Colonic mucosa (tissue), 4 donors: ENCODE results near the gene RTN4IP1. TPM values are rescaled to one million over a fixed set of nuclear protein-coding genes. Genes with fewer than 3 reads are reported as not detected.
"Not testable (repeated sequence)": the region's sequence is repeated elsewhere in the genome, so short reads cannot be mapped to it uniquely, and the experiment has no call there.

Experiments used
- DNase-seq: peaks from one replicate; pipeline ENCODE4 v3.0.0-alpha.2; 2020
- H3K27ac ChIP-seq: fragments of 200-600 bp; one replicate; pipeline ENCODE4 v1.8.0; 2021
- H3K27me3 ChIP-seq: fragments of 200-600 bp; one replicate; pipeline ENCODE4 v1.8.0; 2021
- H3K36me3 ChIP-seq: fragments of 200-600 bp; one replicate; pipeline ENCODE4 v1.8.0; 2021
- H3K4me1 ChIP-seq: fragments of 200-600 bp; one replicate; pipeline ENCODE4 v1.8.0; 2021; ENCODE audit warnings: mild to moderate bottlenecking
- H3K4me3 ChIP-seq: fragments of 200-600 bp; one replicate; pipeline ENCODE4 v1.8.0; 2021
- H3K9ac ChIP-seq, 2 donors: one replicate each; pipeline ENCODE4 v1.7.0; 2013; ENCODE audit warnings: control low read depth in 2 of 2, low read depth in 2 of 2, low read length in 2 of 2
- H3K9me3 ChIP-seq: fragments of 200-600 bp; one replicate; pipeline ENCODE4 v1.8.0; 2021
- intact Hi-C: fragments of 100-400 bp; cut with DNase I; formaldehyde crosslinking; loops from one replicate; pipeline ENCODE4 v1.14.1; 2022
- total RNA-seq, 2 donors: library from RNA; stranded (reverse); fragmentation: NEBNext Ultra II Directional in 1 of 2; extraction: Animal tissue kit (Norgen Biotek cat#: 25700) in 1 of 2; gene quantifications; one replicate each; pipeline ENCODE4 v1.2.1, GENCODE V29; 2021
- TF ChIP-seq, protein P1 (sequence below): fragments of 200-600 bp; IDR thresholded peaks from one replicate; pipeline ENCODE4 v1.8.0; 2022; ENCODE audit warnings: antibody characterized with exemption, mild to moderate bottlenecking
- donor health status: healthy.
- donor health status: DM: no; HTN: no; CAD: no.
- donor health status: DM: no; HTN: no; CAD: no.

RTN4IP1 gene
- total RNA-seq, 2 donors from 2014 or later, result 12.2 to 18.5 TPM

DNA sequence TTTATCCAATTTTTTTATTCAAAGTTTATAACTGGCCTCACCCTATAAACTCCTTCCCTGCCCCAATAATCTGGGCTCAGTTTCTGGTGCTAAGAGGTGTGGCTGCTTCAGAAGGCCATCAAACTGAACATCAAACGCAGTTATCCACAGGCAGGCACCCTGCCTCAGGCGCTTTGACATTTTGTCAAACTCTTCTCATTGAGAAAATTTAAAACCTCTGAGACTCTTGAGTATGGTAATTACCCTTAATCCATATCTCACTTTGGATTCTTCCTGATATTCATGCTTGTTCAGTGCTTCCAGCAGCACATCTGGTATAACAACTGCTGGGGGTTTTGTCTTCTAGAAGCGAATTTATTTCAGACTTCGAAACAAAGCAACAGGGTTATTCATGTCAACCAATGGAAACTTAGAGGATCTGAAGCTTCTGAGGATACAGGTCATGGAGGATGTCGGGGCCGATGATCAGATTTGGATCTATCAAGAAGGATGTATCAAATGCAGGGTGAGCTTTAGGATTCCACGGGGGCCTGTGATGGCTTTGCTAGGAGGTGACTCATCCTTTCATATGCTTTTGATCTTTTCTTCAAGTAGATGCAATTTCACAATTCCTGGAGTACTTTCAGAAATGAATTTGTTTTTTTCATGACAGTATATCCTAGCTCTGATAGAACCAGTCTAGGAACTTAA is 68.2 kb downstream of the RTN4IP1 start:
- Histone ChIP-seq H3K9me3 (no peaks in the 10 kb centered on the region), H3K4me1 (no peaks in the 10 kb centered on the region), H3K27ac (no peak overlapping the region), H3K36me3 (peaks cover 8% of the 10 kb centered on the region), H3K9ac (no peak overlapping the region), H3K4me3 (no peak overlapping the region), H3K27me3 (no peaks in the 10 kb centered on the region)
- no peak for DNase-seq
- TF ChIP-seq, protein P1, sequence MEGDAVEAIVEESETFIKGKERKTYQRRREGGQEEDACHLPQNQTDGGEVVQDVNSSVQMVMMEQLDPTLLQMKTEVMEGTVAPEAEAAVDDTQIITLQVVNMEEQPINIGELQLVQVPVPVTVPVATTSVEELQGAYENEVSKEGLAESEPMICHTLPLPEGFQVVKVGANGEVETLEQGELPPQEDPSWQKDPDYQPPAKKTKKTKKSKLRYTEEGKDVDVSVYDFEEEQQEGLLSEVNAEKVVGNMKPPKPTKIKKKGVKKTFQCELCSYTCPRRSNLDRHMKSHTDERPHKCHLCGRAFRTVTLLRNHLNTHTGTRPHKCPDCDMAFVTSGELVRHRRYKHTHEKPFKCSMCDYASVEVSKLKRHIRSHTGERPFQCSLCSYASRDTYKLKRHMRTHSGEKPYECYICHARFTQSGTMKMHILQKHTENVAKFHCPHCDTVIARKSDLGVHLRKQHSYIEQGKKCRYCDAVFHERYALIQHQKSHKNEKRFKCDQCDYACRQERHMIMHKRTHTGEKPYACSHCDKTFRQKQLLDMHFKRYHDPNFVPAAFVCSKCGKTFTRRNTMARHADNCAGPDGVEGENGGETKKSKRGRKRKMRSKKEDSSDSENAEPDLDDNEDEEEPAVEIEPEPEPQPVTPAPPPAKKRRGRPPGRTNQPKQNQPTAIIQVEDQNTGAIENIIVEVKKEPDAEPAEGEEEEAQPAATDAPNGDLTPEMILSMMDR, result no peak
- intact Hi-C loops, result loop anchor here (10.0 kb wide), 1 partner anchor 1076 kb away; no protein-coding TSS in a partner anchor

DNA sequence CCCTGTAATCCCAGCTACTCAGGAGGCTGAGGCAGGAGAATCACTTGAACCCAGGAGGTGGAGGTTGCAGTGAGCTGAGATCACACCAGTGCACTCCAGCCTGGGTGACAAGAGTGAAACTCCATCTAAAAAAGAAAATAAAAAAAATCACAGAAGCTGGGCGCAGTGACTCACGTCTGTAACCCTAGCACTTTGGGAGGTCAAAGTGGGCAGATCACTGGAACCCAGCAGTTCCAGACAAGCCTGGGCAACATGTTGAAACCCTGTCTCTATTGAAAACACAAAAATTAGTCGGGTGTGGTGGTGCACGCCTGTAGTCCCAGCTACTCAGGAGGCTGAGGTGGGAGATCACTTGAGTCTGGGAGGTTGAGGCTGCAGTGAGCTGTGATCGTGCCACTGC is 69.6 kb downstream of the RTN4IP1 start:
- not testable (repeated sequence) for H3K9me3 ChIP-seq, H3K4me3 ChIP-seq, DNase-seq, H3K9ac ChIP-seq, H3K27ac ChIP-seq, H3K36me3 ChIP-seq, H3K27me3 ChIP-seq, H3K4me1 ChIP-seq
- intact Hi-C loops, result loop anchor here (10.0 kb wide), 1 partner anchor 1075 kb away; no protein-coding TSS in a partner anchor

DNA sequence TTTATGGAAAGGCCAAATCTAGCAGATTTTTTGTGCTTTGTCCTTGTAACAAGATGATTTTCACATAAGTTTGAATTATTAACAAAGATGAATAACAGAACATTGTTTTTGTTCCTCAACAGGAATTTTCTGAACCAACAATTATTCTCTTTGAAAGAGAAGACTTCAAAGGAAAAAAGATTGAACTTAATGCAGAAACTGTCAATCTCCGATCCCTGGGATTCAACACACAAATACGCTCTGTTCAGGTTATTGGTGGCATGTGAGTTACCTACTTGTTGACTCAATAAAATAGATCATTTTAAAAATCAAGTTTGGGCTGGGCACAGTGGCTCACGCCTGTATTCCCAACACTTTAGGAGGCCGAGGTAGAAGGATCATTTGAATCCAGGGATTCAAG is 70.9 kb downstream of the RTN4IP1 start:
- H3K4me1 ChIP-seq, result no peaks in the 10 kb centered on the region

DNA sequence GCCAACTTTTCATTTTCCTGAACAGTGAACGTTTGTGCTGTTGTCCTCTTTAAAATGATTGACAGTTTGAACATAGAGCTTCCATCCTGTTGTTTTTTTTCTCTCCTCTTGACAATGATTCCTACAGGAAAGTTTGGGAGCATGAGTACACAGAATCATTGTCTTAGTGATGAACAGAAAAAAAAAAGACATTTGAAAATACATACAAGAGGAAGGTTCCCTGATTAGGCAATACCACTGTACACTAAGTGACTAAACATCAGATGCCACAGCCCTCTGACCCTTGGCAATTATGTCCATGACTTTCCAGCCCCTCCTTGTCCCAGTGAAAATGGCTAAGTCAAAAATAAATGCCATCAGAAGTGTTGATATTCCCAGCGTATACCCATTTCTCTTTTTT is 71.5 kb downstream of the RTN4IP1 start:
- no peak for DNase-seq
- intact Hi-C loops, result no loop called here
- Histone ChIP-seq H3K27me3 (no peaks in the 10 kb centered on the region), H3K9me3 (no peaks in the 10 kb centered on the region), H3K36me3 (peaks cover 5% of the 10 kb centered on the region), H3K4me3 (no peak overlapping the region), H3K27ac (no peak overlapping the region), H3K4me1 (no peaks in the 10 kb centered on the region), H3K9ac (no peak overlapping the region)
- TF ChIP-seq, protein P1, result no peak

More for the DNA sequence above, 70.9 kb downstream of the RTN4IP1 start:
- DNase-seq, result no peak
- Histone ChIP-seq H3K36me3 (peaks cover 5% of the 10 kb centered on the region), H3K4me3 (no peak overlapping the region), H3K9ac (no peak overlapping the region), H3K9me3 (no peaks in the 10 kb centered on the region), H3K27me3 (no peaks in the 10 kb centered on the region), H3K27ac (no peak overlapping the region)
- intact Hi-C loops, result no loop called here
- TF ChIP-seq, protein P1, result no peak

DNA sequence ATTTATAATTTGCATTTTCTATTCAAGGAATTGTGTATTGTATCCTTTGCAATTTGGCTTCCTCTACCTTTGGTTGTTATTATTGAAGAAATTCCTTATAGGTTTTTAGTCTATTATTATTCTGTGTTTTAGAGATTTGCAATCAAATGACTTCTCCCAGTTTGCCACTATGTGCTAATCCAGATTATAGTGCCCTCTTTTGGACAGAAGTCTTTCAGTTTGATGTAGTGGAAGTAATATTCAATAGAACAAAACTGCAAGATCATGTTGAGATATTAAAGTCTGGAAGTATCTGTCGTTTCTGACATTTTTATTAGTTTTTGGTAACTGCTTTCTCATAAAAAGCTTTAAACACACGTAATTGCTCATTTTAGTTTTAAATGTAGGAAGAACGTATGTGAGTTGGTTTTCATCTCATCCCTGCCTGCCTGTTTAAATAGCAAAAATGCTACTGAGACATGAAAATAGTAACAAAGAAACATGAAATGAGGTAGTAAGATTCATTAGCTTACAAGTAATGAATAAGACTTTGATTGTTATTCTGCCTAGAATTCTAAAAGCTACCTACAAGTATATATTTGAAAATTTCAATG is 72.8 kb downstream of the RTN4IP1 start:
- Histone ChIP-seq H3K9ac (no peak overlapping the region), H3K4me3 (no peak overlapping the region), H3K27me3 (no peaks in the 10 kb centered on the region), H3K9me3 (no peaks in the 10 kb centered on the region), H3K27ac (no peak overlapping the region), H3K36me3 (peaks cover 5% of the 10 kb centered on the region), H3K4me1 (no peaks in the 10 kb centered on the region)
- no peak for DNase-seq
- intact Hi-C loops, result no loop called here
- TF ChIP-seq, protein P1, result no peak

DNA sequence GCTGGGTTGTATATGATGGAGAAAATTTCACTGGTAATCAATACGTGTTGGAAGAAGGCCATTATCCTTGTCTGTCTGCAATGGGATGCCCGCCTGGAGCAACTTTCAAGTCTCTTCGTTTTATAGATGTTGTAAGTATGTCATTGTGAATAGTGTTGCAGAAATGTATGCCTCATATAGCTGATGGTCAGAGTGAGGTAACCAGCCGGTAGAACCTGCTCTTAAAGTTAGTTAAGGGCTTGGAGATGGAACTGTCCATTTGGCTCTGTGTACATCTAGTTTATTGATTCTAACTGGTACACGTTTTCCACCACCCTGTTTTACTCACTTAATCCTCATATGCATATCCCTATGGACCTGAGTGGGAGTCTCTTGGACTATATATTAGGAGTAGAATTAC is 73.5 kb downstream of the RTN4IP1 start:
- no peak overlapping the region for H3K27ac ChIP-seq
- intact Hi-C loops, result no loop called here
- TF ChIP-seq, protein P1, result no peak
- no peaks in the 10 kb centered on the region for H3K4me1 ChIP-seq
- H3K9me3 ChIP-seq, result no peaks in the 10 kb centered on the region
- H3K27me3 ChIP-seq, result no peaks in the 10 kb centered on the region
- peaks cover 5% of the 10 kb centered on the region for H3K36me3 ChIP-seq
- H3K9ac ChIP-seq, result no peak overlapping the region
- DNase-seq, result no peak
- no peak overlapping the region for H3K4me3 ChIP-seq
